Erythroblast (primary cell): ENCODE data around the gene SRP54.

ENCODE experiments used
- GATA1 ChIP-seq: IDR thresholded peaks from 2 replicates; pipeline ENCODE4 v1.6.1; 2011; ENCODE audit warnings: low read depth, mild to moderate bottlenecking, control low read depth, low read length, moderate library complexity
- POLR2A ChIP-seq: IDR thresholded peaks from 2 replicates; pipeline ENCODE4 v1.6.1; 2011; ENCODE audit warnings: mild to moderate bottlenecking, low read length

DNA sequence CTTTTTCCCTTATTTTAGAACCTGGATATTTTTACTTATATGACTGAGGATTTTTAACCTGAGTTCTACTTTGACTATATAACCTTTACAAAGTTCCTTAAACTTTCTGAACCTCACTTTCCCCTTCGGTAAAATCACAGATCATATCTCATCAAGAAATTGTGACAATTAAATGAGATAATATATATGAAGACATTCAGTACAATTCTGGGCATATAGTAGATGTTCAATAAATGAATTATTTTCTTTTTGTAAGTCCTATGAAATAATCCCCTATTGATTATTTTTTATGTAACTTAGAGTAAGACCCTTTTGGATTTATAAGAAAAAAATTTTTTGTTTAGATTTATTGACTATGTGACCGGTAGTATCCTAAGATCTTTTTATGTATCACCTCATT, 45.6 kb downstream of the SRP54 start:
- TF ChIP-seq POLR2A (no peak), GATA1 (no peak)
